HG03520 (cell line): ENCODE measurements around the gene ARHGAP9.
"Not testable (repeated sequence)": the region's sequence is repeated elsewhere in the genome, so short reads cannot be mapped to it uniquely, and the experiment has no call there.

Experiments
- ATAC-seq: cut with Tn5 transposase; IDR thresholded peaks from one replicate; pipeline ENCODE4 v1.9.1; 2021; ENCODE audit warnings: mild to moderate bottlenecking, moderate library complexity; ENCODE audit not compliant: unreplicated experiment

ARHGAP9 gene

GRCh38 chr12:57439762-57440266 lies 39.9 kb downstream of the ARHGAP9 start:
- ATAC-seq, result no peak

- no peak for ATAC-seq
These were observed 41.3 kb downstream of the ARHGAP9 start for GRCh38 chr12:57438400-57438799.

GRCh38 chr12:57435293-57435692 lies 44.4 kb downstream of the ARHGAP9 start:
- ATAC-seq, result no peak

GRCh38 chr12:57434517-57435223 lies 45.0 kb downstream of the ARHGAP9 start, which contains the start of gene INHBC:
INHBC (plus strand) TSS chr12:57434784; CDS start chr12:57434887, 103 bp downstream.
- ATAC-seq, result no peak

- no peak for ATAC-seq
These were observed 46.3 kb downstream of the ARHGAP9 start for GRCh38 chr12:57433370-57433769.

- no peak for ATAC-seq
These were observed 47.9 kb downstream of the ARHGAP9 start for GRCh38 chr12:57431654-57432188.

GRCh38 chr12:57430931-57431566 lies 48.6 kb downstream of the ARHGAP9 start, which contains the start of gene R3HDM2:
R3HDM2 (minus strand) TSS chr12:57431043; CDS start chr12:57310428, 120,615 bp downstream.
- ATAC-seq, result peak; percentile 89

- peak; percentile 40 for ATAC-seq
These were observed 49.3 kb downstream of the ARHGAP9 start for GRCh38 chr12:57430112-57430930.

GRCh38 chr12:57429473-57430111 lies 50.1 kb downstream of the ARHGAP9 start:
- no peak for ATAC-seq

- no peak for ATAC-seq
These were observed 50.7 kb downstream of the ARHGAP9 start for GRCh38 chr12:57428965-57429364.

- not testable (repeated sequence) for ATAC-seq
These were observed 52.7 kb downstream of the ARHGAP9 start for GRCh38 chr12:57426948-57427347.
